HG02623 (cell line): ENCODE data around the gene RBKS.

Experiments
- ATAC-seq: cut with Tn5 transposase; IDR thresholded peaks from one replicate; pipeline ENCODE4 v1.9.1; 2021; ENCODE audit warnings: moderate library complexity; ENCODE audit not compliant: unreplicated experiment

RBKS gene

GRCh38 chr2:27838502-27838901 lies 51.7 kb downstream of the RBKS start:
- ATAC-seq, result no peak

- ATAC-seq, result no peak
Observed at GRCh38 chr2:27833931-27834330, 56.3 kb downstream of the RBKS start.

GRCh38 chr2:27832396-27832795 lies 57.8 kb downstream of the RBKS start:
- no peak for ATAC-seq

- no peak for ATAC-seq
Observed at GRCh38 chr2:27831279-27832050, 58.7 kb downstream of the RBKS start.

- ATAC-seq, result no peak
Observed at GRCh38 chr2:27830656-27831055, 59.5 kb downstream of the RBKS start.

GRCh38 chr2:27829791-27830190 lies 60.4 kb downstream of the RBKS start:
- ATAC-seq, result no peak

- ATAC-seq, result no peak
Observed at GRCh38 chr2:27828305-27828704, 61.9 kb downstream of the RBKS start.

GRCh38 chr2:27824401-27824800 lies 65.8 kb downstream of the RBKS start:
- no peak for ATAC-seq

GRCh38 chr2:27823569-27823968 lies 66.6 kb downstream of the RBKS start:
- no peak for ATAC-seq

GRCh38 chr2:27823135-27823534 lies 67.1 kb downstream of the RBKS start:
- ATAC-seq, result no peak

GRCh38 chr2:27822049-27822448 lies 68.1 kb downstream of the RBKS start:
- no peak for ATAC-seq

- no peak for ATAC-seq
Observed at GRCh38 chr2:27815860-27816438, 74.2 kb downstream of the RBKS start.

- ATAC-seq, result no peak
Observed at GRCh38 chr2:27814758-27815157, 75.4 kb downstream of the RBKS start.

GRCh38 chr2:27811768-27812167 lies 78.4 kb downstream of the RBKS start:
- no peak for ATAC-seq

GRCh38 chr2:27810455-27810854 lies 79.7 kb downstream of the RBKS start:
- no peak for ATAC-seq

- no peak for ATAC-seq
Observed at GRCh38 chr2:27809761-27810241, 80.4 kb downstream of the RBKS start.

GRCh38 chr2:27808984-27809383 lies 81.2 kb downstream of the RBKS start:
- no peak for ATAC-seq

- ATAC-seq, result no peak
Observed at GRCh38 chr2:27808418-27808817, 81.8 kb downstream of the RBKS start.

- no peak for ATAC-seq
Observed at GRCh38 chr2:27807476-27807875, 82.7 kb downstream of the RBKS start.

- ATAC-seq, result no peak
Observed at GRCh38 chr2:27806311-27807059, 83.7 kb downstream of the RBKS start.

- ATAC-seq, result no peak
Observed at GRCh38 chr2:27805180-27805579, 85.0 kb downstream of the RBKS start.

- no peak for ATAC-seq
Observed at GRCh38 chr2:27804146-27804545, 86.0 kb downstream of the RBKS start.
